Hepatocyte (in vitro differentiated cells): ENCODE measurements around the gene NEAT1. TPM values are rescaled to one million over a fixed set of nuclear protein-coding genes. Genes with fewer than 3 reads are reported as not detected.
A peak's percentile ranks its signal among the peaks of the same experiment; 100 is the strongest.

ENCODE experiments used
- DNase-seq: peaks from one replicate; pipeline ENCODE4 v3.0.0-alpha.2; 2016; ENCODE audit warnings: low spot score
- H2AFZ ChIP-seq: fragments of 200-600 bp; sonication (generic); 2 replicates; pipeline ENCODE4 v1.6.0; 2016; ENCODE audit warnings: antibody characterized with exemption, mild to moderate bottlenecking
- H3K27ac ChIP-seq: fragments of 200-600 bp; sonication (generic); 2 replicates; pipeline ENCODE4 v1.5.1; 2016; ENCODE audit warnings: mild to moderate bottlenecking
- H3K27me3 ChIP-seq: fragments of 200-600 bp; sonication (generic); 2 replicates; pipeline ENCODE4 v1.6.1; 2016
- H3K36me3 ChIP-seq: fragments of 200-600 bp; sonication (generic); replicated peaks from 2 replicates; pipeline ENCODE4 v1.5.1; 2016; ENCODE audit warnings: low read depth; ENCODE audit not compliant: insufficient read depth
- H3K4me1 ChIP-seq: fragments of 200-600 bp; sonication (generic); 2 replicates; pipeline ENCODE4 v1.5.1; 2016; ENCODE audit warnings: mild to moderate bottlenecking, moderate library complexity; ENCODE audit not compliant: insufficient read depth
- H3K4me2 ChIP-seq: fragments of 200-600 bp; sonication (generic); 2 replicates; pipeline ENCODE4 v1.6.0; 2016
- H3K4me3 ChIP-seq: fragments of 200-600 bp; sonication (generic); 2 replicates; pipeline ENCODE4 v1.5.1; 2016; ENCODE audit warnings: mild to moderate bottlenecking
- H3K79me2 ChIP-seq: fragments of 200-600 bp; sonication (generic); 2 replicates; pipeline ENCODE4 v1.6.0; 2017; ENCODE audit warnings: mild to moderate bottlenecking
- H3K9me2 ChIP-seq: fragments of 200-600 bp; sonication (generic); replicated peaks from 2 replicates; pipeline ENCODE4 v1.6.0; 2017; ENCODE audit warnings: mild to moderate bottlenecking; ENCODE audit not compliant: insufficient read depth
- H3K9me3 ChIP-seq: fragments of 200-600 bp; sonication (generic); 2 replicates; pipeline ENCODE4 v1.5.1; 2016; ENCODE audit warnings: low read depth, mild to moderate bottlenecking
- H4K20me1 ChIP-seq: fragments of 200-600 bp; sonication (generic); 2 replicates; pipeline ENCODE4 v1.6.0; 2016; ENCODE audit warnings: mild to moderate bottlenecking; ENCODE audit not compliant: insufficient read depth, poor library complexity, severe bottlenecking
- EZH2 ChIP-seq: fragments of 200-600 bp; sonication (generic); IDR thresholded peaks from 2 replicates; pipeline ENCODE4 v1.6.1; 2016; ENCODE audit warnings: antibody characterized with exemption, mild to moderate bottlenecking, borderline replicate concordance
- EZH2phosphoT487 ChIP-seq: fragments of 200-600 bp; sonication (generic); IDR thresholded peaks from one replicate; pipeline ENCODE4 v1.6.1; 2018; ENCODE audit warnings: antibody characterized with exemption, mild to moderate bottlenecking, low read depth, moderate library complexity; ENCODE audit not compliant: unreplicated experiment, severe bottlenecking
- WGBS: methylation state at CpG from one replicate; pipeline ENCODE4 v1.1.6; 2016; ENCODE audit warnings: low lambda C conversion rate; ENCODE audit errors: missing lambda C conversion rate; 5-methylcytosine and 5-hydroxymethylcytosine counted together
- polyA plus RNA-seq: library from polyadenylated mRNA; unstranded; fragments of >200 nt; fragmentation: Nextera tagmentation; extraction: Ambion mirVana; gene quantifications from 2 replicates; pipeline ENCODE4 v1.2.1, GENCODE V29; 2016
- total RNA-seq: library from RNA; depleted of rRNA; stranded (reverse); fragments of >200 nt; gene quantifications from 2 replicates; pipeline ENCODE4 v1.2.3, GENCODE V29; 2014
- TF ChIP-seq, protein P1 (sequence below): fragments of 200-600 bp; sonication (generic); IDR thresholded peaks from 2 replicates; pipeline ENCODE4 v1.5.1; 2016; ENCODE audit warnings: antibody characterized with exemption, mild to moderate bottlenecking; ENCODE audit not compliant: poor library complexity

NEAT1 gene
- total and polyA plus RNA-seq, 2 experiments from 2014 or later: 130 to 168 TPM

GRCh38 chr11:65482306-65482850 lies 59.8 kb downstream of the NEAT1 start:
- Histone ChIP-seq H2AFZ (no peak overlapping the region), H4K20me1 (no peaks in the 10 kb centered on the region), H3K79me2 (peaks cover 55% of the 10 kb centered on the region), H3K9me3 (no peaks in the 10 kb centered on the region), H3K27ac (no peak overlapping the region), H3K4me3 (no peak overlapping the region), H3K4me1 (peaks cover 60% of the 10 kb centered on the region), H3K4me2 (no peak overlapping the region), H3K27me3 (no peaks in the 10 kb centered on the region), H3K9me2 (no peaks in the 10 kb centered on the region), H3K36me3 (no peaks in the 10 kb centered on the region)
- TF ChIP-seq, protein P1, sequence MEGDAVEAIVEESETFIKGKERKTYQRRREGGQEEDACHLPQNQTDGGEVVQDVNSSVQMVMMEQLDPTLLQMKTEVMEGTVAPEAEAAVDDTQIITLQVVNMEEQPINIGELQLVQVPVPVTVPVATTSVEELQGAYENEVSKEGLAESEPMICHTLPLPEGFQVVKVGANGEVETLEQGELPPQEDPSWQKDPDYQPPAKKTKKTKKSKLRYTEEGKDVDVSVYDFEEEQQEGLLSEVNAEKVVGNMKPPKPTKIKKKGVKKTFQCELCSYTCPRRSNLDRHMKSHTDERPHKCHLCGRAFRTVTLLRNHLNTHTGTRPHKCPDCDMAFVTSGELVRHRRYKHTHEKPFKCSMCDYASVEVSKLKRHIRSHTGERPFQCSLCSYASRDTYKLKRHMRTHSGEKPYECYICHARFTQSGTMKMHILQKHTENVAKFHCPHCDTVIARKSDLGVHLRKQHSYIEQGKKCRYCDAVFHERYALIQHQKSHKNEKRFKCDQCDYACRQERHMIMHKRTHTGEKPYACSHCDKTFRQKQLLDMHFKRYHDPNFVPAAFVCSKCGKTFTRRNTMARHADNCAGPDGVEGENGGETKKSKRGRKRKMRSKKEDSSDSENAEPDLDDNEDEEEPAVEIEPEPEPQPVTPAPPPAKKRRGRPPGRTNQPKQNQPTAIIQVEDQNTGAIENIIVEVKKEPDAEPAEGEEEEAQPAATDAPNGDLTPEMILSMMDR: no peak
- TF ChIP-seq EZH2: no peak
- no peak for TF ChIP-seq EZH2phosphoT487
- no peak for DNase-seq
- WGBS: 98% methylated on average over 2 of the region's 2 CpGs

DNA sequence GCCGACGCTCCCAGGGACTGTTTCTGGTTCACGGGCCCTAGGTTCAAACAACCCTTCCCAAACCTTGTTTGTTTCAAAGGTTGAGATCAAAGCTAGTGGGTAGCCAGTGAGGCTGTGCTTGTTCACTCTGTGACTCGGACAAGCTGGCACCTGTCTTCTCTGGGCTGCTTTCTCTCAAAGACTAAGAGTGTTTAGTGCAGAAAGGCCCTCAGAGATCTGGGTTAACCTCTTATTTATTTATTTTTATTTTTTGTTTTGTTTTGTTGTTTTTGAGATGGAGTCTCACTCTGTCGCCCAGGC lies 63.3 kb downstream of the NEAT1 start:
- TF ChIP-seq EZH2 (no peak), EZH2phosphoT487 (no peak)
- TF ChIP-seq, protein P1: no peak
- Histone ChIP-seq H3K4me1 (peaks cover 66% of the 10 kb centered on the region), H3K79me2 (peaks cover 41% of the 10 kb centered on the region), H3K36me3 (no peaks in the 10 kb centered on the region), H3K27ac (peak overlapping the region; percentile 91), H3K4me2 (peak overlapping the region; percentile 50), H3K27me3 (no peaks in the 10 kb centered on the region), H3K9me3 (no peaks in the 10 kb centered on the region), H3K4me3 (no peak overlapping the region), H3K9me2 (no peaks in the 10 kb centered on the region), H2AFZ (no peak overlapping the region), H4K20me1 (no peaks in the 10 kb centered on the region)
- 57% methylated on average over 5 of the region's 5 CpGs for WGBS
- DNase-seq: no peak

- Histone ChIP-seq H3K27ac (peak overlapping the region; percentile 91), H3K4me2 (peak overlapping the region; percentile 34), H3K79me2 (peaks cover 42% of the 10 kb centered on the region), H3K9me3 (no peaks in the 10 kb centered on the region), H2AFZ (no peak overlapping the region), H4K20me1 (no peaks in the 10 kb centered on the region), H3K9me2 (no peaks in the 10 kb centered on the region), H3K4me3 (no peak overlapping the region), H3K27me3 (no peaks in the 10 kb centered on the region), H3K4me1 (peaks cover 68% of the 10 kb centered on the region), H3K36me3 (no peaks in the 10 kb centered on the region)
- WGBS: 69% methylated on average over 10 of the region's 10 CpGs
- no peak for TF ChIP-seq EZH2phosphoT487
- TF ChIP-seq, protein P1: no peak
- no peak for TF ChIP-seq EZH2
- DNase-seq: peak; percentile 23
Measured at GRCh38 chr11:65486570-65487466, 64.2 kb downstream of the NEAT1 start.
